ENCODE results near the gene PLEKHM3. TPM values are rescaled to one million over a fixed set of nuclear protein-coding genes. Genes with fewer than 3 reads are reported as not detected.
A peak's percentile ranks its signal among the peaks of the same experiment; 100 is the strongest.

Gene PLEKHM3
- total and polyA plus RNA-seq, 2 experiments from 2014 or later = 6.7 to 8.0 TPM

DNA sequence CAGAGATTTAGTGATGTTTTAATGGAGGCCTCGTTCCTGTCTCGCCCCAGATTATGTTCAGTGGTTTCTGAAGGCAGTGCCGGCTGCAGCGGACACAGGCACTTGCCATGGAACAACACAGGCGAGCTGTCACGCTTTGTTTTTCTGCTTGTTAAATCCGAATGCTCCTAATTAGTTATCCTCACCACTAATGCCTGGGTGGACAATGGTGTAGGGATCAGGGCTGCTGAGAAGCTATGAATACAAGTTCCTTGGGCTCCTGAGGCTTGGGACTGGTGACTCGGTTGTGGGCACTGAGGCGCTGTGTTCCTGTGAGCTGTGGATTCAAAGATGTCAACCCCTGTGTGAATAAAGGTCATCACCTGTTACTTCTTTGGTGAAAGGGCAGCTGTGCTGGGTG is 123.5 kb downstream of the PLEKHM3 start:
- no peak for DNase-seq (ENCODE audit: low read depth in 1 of 2, low spot score in 1 of 2)
- Histone ChIP-seq H3K4me3 (no peak overlapping the region), H3K27me3 (no peaks in the 10 kb centered on the region), H3K9me3 (ENCODE audit: low read depth) (no peaks in the 10 kb centered on the region), H3K36me3 (no peaks in the 10 kb centered on the region), H3K27ac (no peak overlapping the region), H3K4me1 (ENCODE audit: low read depth) (peaks cover 4% of the 10 kb centered on the region)
- TF ChIP-seq, protein P1, sequence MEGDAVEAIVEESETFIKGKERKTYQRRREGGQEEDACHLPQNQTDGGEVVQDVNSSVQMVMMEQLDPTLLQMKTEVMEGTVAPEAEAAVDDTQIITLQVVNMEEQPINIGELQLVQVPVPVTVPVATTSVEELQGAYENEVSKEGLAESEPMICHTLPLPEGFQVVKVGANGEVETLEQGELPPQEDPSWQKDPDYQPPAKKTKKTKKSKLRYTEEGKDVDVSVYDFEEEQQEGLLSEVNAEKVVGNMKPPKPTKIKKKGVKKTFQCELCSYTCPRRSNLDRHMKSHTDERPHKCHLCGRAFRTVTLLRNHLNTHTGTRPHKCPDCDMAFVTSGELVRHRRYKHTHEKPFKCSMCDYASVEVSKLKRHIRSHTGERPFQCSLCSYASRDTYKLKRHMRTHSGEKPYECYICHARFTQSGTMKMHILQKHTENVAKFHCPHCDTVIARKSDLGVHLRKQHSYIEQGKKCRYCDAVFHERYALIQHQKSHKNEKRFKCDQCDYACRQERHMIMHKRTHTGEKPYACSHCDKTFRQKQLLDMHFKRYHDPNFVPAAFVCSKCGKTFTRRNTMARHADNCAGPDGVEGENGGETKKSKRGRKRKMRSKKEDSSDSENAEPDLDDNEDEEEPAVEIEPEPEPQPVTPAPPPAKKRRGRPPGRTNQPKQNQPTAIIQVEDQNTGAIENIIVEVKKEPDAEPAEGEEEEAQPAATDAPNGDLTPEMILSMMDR (IDR thresholded peaks at IDR 0.05; ENCODE audit: low read depth, low read length) = no peak

DNA sequence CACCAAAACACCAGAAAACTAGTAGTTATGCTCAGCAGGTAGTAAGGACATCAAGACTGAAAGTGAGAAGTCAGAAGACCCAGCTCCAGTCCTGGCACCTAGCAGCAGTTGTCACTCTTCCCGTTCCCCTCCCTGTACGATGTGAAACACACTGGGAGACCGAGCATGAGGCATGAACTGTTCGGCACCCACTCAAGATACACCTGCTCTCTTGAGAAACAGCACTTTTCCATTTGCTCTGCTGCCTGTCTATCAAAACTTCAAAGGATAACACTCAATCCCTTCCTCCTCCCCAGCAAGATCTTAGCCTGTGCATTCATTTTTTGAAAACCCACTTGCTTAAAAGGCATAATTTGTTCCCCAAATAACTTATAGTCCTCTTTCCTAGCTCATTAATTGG is 123.9 kb downstream of the PLEKHM3 start:
- Histone ChIP-seq H3K36me3 (no peaks in the 10 kb centered on the region), H3K4me3 (no peak overlapping the region), H3K27me3 (no peaks in the 10 kb centered on the region), H3K4me1 (ENCODE audit: low read depth) (peaks cover 4% of the 10 kb centered on the region), H3K27ac (no peak overlapping the region), H3K9me3 (ENCODE audit: low read depth) (no peaks in the 10 kb centered on the region)
- TF ChIP-seq, protein P1 (IDR thresholded peaks at IDR 0.05; ENCODE audit: low read depth, low read length) = no peak
- DNase-seq (ENCODE audit: low read depth in 1 of 2, low spot score in 1 of 2) = peak in 1 of 2 donors; percentile 30

DNA sequence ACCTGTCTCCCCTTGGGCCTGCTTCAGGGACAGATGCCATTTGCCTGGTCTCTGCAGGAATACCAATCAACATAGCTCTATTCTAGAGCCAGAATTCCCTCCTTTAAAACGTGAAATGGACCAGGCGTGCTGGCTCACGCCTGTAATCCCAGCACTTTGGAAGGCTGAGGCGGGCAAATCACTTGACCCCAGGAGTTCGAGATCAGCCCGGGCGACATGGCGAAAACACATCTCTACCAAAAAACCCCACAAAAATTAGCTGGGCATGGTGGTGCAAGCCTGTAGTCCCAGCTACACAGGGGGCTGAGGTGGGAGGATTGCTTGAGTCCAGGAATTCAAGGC is 127.0 kb downstream of the PLEKHM3 start:
- TF ChIP-seq, protein P1 (IDR thresholded peaks at IDR 0.05; ENCODE audit: low read depth, low read length) = no peak
- H3K27me3 ChIP-seq = no peaks in the 10 kb centered on the region
- H3K27ac ChIP-seq = no peak overlapping the region
- H3K4me3 ChIP-seq = no peak overlapping the region
- H3K36me3 ChIP-seq = no peaks in the 10 kb centered on the region
- no peaks in the 10 kb centered on the region for H3K9me3 ChIP-seq (ENCODE audit: low read depth)
- H3K4me1 ChIP-seq (ENCODE audit: low read depth) = peaks cover 4% of the 10 kb centered on the region
- DNase-seq (ENCODE audit: low read depth in 1 of 2, low spot score in 1 of 2) = no peak

DNA sequence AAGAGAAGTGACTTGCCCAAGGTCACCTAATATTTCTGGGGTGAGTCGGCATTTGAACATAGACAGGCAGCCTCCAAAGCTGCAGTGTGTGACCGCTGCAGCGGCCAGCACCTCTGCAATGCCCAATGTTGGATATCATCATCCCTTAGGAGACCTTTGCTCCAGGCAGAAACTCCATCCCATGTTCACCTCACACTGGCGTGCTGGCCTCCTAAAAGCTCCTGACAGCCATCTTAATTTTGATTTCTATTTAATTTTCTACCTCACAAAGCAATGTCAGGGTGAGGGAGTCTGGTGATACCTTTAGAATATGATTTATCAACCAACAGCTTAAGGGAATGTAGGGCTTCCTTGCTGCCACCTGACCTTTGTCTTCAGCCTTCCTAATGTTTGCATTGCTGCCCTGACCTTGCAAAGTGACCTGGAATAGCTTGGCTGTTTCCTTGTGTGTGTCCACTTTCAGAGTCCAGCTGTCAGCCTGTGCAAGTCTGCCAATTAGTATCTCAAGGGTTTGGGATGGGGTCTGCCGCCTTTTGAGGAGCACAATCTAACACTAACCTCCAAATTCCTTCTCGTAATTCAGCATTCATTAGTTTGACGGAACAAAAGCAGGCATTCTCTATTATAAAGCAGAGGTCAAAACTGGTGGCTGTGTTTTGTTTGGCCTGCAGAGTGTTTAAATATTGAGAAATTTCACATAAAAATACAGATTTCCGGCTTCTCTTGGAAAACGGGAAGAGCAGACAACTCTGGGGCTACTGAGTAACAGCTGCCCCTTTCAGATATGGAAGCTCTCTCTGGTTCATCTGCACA is 127.6 kb downstream of the PLEKHM3 start:
- no peak for DNase-seq (ENCODE audit: low read depth in 1 of 2, low spot score in 1 of 2)
- Histone ChIP-seq H3K9me3 (ENCODE audit: low read depth) (no peaks in the 10 kb centered on the region), H3K36me3 (no peaks in the 10 kb centered on the region), H3K4me1 (ENCODE audit: low read depth) (peaks cover 4% of the 10 kb centered on the region), H3K4me3 (no peak overlapping the region), H3K27me3 (no peaks in the 10 kb centered on the region), H3K27ac (no peak overlapping the region)
- TF ChIP-seq, protein P1 (IDR thresholded peaks at IDR 0.05; ENCODE audit: low read depth, low read length) = no peak

DNA sequence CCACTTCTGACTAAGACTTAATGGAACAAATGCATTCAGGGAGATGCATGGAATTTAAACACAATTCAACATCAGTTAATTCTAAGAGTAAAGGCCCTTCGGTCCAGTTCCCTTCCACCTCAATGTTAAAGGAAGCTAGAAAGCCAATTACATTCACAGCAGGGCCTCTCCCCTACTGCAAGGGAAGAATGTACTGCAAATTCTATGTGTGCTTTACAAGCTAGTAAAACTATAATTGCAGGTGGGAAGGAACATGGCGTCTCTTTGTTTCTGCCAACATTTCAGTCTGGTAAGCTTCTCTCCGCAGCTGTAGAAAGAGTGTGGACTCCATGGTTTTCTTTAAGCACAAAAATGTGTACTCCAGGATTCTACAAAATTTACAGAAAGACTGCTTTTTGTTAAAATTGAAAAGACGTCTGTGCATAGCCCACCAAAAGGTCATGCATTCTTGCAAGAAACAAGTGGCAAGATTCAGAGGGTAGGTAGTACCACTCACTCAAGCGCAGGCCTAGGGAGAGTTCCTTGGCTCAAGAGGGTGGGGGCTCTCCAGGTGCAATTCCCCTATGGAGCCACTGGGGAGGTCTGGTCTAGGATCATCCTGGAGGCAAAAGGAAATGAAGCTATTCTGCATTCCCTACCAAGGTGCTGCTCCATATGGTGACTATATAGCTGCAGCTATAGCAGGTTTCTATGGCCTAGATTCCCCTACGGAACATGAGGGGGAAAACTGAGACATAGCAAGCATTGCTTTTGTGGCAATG is 128.6 kb downstream of the PLEKHM3 start:
- no peak overlapping the region for H3K4me3 ChIP-seq
- H3K9me3 ChIP-seq (ENCODE audit: low read depth) = no peaks in the 10 kb centered on the region
- TF ChIP-seq, protein P1 (IDR thresholded peaks at IDR 0.05; ENCODE audit: low read depth, low read length) = no peak
- peaks cover 4% of the 10 kb centered on the region for H3K4me1 ChIP-seq (ENCODE audit: low read depth)
- H3K27me3 ChIP-seq = no peaks in the 10 kb centered on the region
- no peak overlapping the region for H3K27ac ChIP-seq
- H3K36me3 ChIP-seq = no peaks in the 10 kb centered on the region
- DNase-seq (ENCODE audit: low read depth in 1 of 2, low spot score in 1 of 2) = no peak
